K562 (cell line): ENCODE measurements around the gene TRUB2. TPM values are rescaled to one million over a fixed set of nuclear protein-coding genes. Genes with fewer than 3 reads are reported as not detected.

Source experiments
- ETS2 ChIP-seq: IDR thresholded peaks from 2 replicates; pipeline ENCODE4 v1.6.1; 2016; ENCODE audit warnings: borderline replicate concordance, missing genetic modification characterization, mild to moderate bottlenecking, moderate library complexity, missing compliant biosample characterization; ENCODE audit not compliant: poor library complexity, severe bottlenecking
- ETV5 ChIP-seq: sonication (generic); formaldehyde crosslinking; IDR thresholded peaks from 2 replicates; pipeline ENCODE4 v1.4.0; 2020; ENCODE audit warnings: low read depth, mild to moderate bottlenecking, missing genetic modification reagents
- PTRF ChIP-seq: fragments of 450-650 bp; IDR thresholded peaks from 2 replicates; pipeline ENCODE4 v1.6.1; 2016; ENCODE audit warnings: mild to moderate bottlenecking, missing genetic modification characterization, missing compliant biosample characterization
- PTTG1 ChIP-seq: fragments of 450-650 bp; IDR thresholded peaks from 2 replicates; pipeline ENCODE4 v1.6.1; 2016; ENCODE audit warnings: low read depth, mild to moderate bottlenecking, missing genetic modification characterization, missing compliant biosample characterization
- RBM15 ChIP-seq: fragments of 200-400 bp; formaldehyde crosslinking; IDR thresholded peaks from 2 replicates; pipeline ENCODE4 v1.6.1; 2018; ENCODE audit warnings: mild to moderate bottlenecking, low read length, moderate library complexity; ENCODE audit not compliant: insufficient read depth
- SP2 ChIP-seq: IDR thresholded peaks from 2 replicates; pipeline ENCODE4 v1.6.1; 2011; ENCODE audit warnings: mild to moderate bottlenecking, low read depth, low read length, moderate library complexity; ENCODE audit not compliant: poor library complexity, severe bottlenecking; ENCODE audit errors: extremely low read depth
- SREBF2 ChIP-seq: sonication (generic); formaldehyde crosslinking; IDR thresholded peaks from 2 replicates; pipeline ENCODE4 v1.4.0; 2020; ENCODE audit warnings: mild to moderate bottlenecking, missing genetic modification reagents
- ZBTB7A ChIP-seq: IDR thresholded peaks from 2 replicates; pipeline ENCODE4 v1.6.1; 2011; ENCODE audit warnings: low read depth, mild to moderate bottlenecking, low read length, moderate library complexity, borderline replicate concordance; ENCODE audit not compliant: control insufficient read depth
- ZNF384 ChIP-seq: IDR thresholded peaks from 2 replicates; pipeline ENCODE4 v1.6.1; 2012; ENCODE audit warnings: low read depth, low read length, improper control_type of control experiment
- ZNF668 ChIP-seq: fragments of 250-450 bp; sonication (Bioruptor Pico); IDR thresholded peaks from 2 replicates; pipeline ENCODE4 v1.8.0; 2022; ENCODE audit warnings: mild to moderate bottlenecking, inconsistent platforms
- polyA plus RNA-seq, 8 experiments: library from polyadenylated mRNA; depleted of rRNA in 4 of 8; stranded (reverse) in 5 of 8; unstranded in 3 of 8; fragments of >200 nt; fragmentation: Nextera tagmentation in 2 of 8; fragmentation: Illumina TruSeq in 1 of 8; extraction: Ambion mirVana in 2 of 8; extraction: Trizol in 1 of 8; gene quantifications; 2 replicates each; pipeline versions ENCODE4 v1.2.1 to v1.2.3, GENCODE V29; 2011 to 2014; ENCODE audit warnings: inconsistent platforms in 1 of 8, missing spikeins in 1 of 8
- total RNA-seq, 7 experiments: library from RNA; depleted of rRNA in 6 of 7; stranded (reverse); fragments of >200 nt in 6 of 7; fragmentation: Illumina TruSeq in 2 of 7; extraction: Trizol in 2 of 7; gene quantifications; 2 replicates each; pipeline versions ENCODE4 v1.2.1 to v1.2.3, GENCODE V29; 2011 to 2021; ENCODE audit warnings: low replicate concordance in 1 of 7
- TF ChIP-seq, protein P1 (sequence below): sonication (generic); formaldehyde crosslinking; IDR thresholded peaks from 2 replicates; pipeline ENCODE4 v1.8.0; 2022; ENCODE audit warnings: missing genetic modification reagents, mild to moderate bottlenecking, borderline replicate concordance
- TF ChIP-seq, protein P2 (sequence below): IDR thresholded peaks from 2 replicates; pipeline ENCODE4 v1.6.1; 2011; ENCODE audit not compliant: insufficient read length; ENCODE audit errors: extremely low read depth
- TF ChIP-seq, protein P3 (sequence below), 2 experiments: IDR thresholded peaks; 2 replicates each; pipeline ENCODE4 v1.6.1; 2012; ENCODE audit warnings: improper control_type of control experiment in 2 of 2, low read depth in 2 of 2, low read length in 2 of 2, borderline replicate concordance in 1 of 2
- TF ChIP-seq, protein P4 (sequence below): IDR thresholded peaks from 3 replicates; pipeline ENCODE4 v1.6.1; 2011; ENCODE audit warnings: borderline replicate concordance, mild to moderate bottlenecking; ENCODE audit not compliant: insufficient read length, insufficient read depth
- TF ChIP-seq, protein P5 (sequence below): fragments of 450-650 bp; formaldehyde crosslinking; conservative IDR thresholded peaks from 2 replicates; pipeline ENCODE4 v1.4.0; 2022; ENCODE audit warnings: mild to moderate bottlenecking, missing genetic modification characterization

The TRUB2 gene
- total and polyA plus RNA-seq, 9 of the 15 experiments (the other 6 are each of a cell fraction or from before 2014, with no cell fraction given), result 9.3 to 110 (median 63.0) TPM

DNA sequence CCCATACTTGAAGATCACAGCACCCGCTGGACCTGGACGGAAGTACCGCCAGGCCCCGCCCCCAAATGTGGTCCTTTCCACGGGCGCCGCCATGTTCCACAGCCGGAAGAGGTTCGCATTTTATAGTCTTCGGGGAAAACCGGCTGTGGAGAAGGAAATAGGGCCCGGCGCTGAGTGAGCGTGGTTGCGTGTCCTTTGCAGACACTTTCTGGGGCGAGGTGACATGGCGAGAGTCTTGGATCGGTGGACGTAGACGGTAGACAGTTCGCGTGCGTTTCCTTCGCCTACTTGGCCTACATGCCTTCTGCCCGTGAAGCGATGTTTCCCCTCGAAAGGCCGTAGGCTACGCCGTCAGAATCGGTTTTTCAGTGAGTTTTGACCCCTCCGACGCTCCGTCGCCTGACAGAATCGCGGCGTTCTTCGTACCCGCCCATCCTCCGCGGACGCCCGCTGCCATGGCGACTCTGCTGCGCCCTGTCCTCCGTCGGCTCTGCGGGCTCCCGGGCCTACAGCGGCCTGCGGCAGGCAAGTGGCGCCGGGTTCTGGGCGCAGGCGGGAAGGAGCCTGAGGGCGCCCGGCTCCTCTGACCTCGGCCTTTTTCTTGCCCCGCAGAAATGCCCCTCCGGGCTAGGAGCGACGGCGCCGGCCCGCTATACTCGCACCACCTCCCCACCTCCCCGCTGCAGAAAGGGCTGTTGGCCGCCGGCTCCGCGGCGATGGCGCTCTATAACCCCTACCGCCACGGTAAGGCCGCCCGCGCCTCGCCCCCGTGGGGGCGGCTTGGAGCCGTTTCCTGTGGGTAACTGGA is at the start of gene TRUB2, which contains the start of gene COQ4 (continued):
- TF ChIP-seq PTTG1 (tag) (no peak), RBM15 (0 out of 2 replicates have a peak, but pooled peaks have one; percentile 68), ETS2 (peak; percentile 70), SP2 (peak; percentile 24), ZNF384 (0 out of 2 replicates have a peak, but pooled peaks have one; percentile 2), ZBTB7A (no peak), ZNF668 (CRISPR knock-in tag) (no peak), SREBF2 (CRISPR knock-in tag) (no peak), ETV5 (no peak), PTRF (no peak)
- TF ChIP-seq, protein P1, sequence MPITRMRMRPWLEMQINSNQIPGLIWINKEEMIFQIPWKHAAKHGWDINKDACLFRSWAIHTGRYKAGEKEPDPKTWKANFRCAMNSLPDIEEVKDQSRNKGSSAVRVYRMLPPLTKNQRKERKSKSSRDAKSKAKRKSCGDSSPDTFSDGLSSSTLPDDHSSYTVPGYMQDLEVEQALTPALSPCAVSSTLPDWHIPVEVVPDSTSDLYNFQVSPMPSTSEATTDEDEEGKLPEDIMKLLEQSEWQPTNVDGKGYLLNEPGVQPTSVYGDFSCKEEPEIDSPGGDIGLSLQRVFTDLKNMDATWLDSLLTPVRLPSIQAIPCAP (CRISPR knock-in tag), result no peak
- TF ChIP-seq, protein P2, sequence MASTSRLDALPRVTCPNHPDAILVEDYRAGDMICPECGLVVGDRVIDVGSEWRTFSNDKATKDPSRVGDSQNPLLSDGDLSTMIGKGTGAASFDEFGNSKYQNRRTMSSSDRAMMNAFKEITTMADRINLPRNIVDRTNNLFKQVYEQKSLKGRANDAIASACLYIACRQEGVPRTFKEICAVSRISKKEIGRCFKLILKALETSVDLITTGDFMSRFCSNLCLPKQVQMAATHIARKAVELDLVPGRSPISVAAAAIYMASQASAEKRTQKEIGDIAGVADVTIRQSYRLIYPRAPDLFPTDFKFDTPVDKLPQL, result no peak
- TF ChIP-seq, protein P3, sequence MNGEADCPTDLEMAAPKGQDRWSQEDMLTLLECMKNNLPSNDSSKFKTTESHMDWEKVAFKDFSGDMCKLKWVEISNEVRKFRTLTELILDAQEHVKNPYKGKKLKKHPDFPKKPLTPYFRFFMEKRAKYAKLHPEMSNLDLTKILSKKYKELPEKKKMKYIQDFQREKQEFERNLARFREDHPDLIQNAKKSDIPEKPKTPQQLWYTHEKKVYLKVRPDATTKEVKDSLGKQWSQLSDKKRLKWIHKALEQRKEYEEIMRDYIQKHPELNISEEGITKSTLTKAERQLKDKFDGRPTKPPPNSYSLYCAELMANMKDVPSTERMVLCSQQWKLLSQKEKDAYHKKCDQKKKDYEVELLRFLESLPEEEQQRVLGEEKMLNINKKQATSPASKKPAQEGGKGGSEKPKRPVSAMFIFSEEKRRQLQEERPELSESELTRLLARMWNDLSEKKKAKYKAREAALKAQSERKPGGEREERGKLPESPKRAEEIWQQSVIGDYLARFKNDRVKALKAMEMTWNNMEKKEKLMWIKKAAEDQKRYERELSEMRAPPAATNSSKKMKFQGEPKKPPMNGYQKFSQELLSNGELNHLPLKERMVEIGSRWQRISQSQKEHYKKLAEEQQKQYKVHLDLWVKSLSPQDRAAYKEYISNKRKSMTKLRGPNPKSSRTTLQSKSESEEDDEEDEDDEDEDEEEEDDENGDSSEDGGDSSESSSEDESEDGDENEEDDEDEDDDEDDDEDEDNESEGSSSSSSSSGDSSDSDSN (IDR thresholded peaks at IDR 0.05; ENCODE audit: borderline replicate concordance in 1 of 2, low read depth in 2 of 2, low read length in 2 of 2), result peak; percentile 96 to 98; a peak in 3 of 4 replicates
- TF ChIP-seq, protein P4, sequence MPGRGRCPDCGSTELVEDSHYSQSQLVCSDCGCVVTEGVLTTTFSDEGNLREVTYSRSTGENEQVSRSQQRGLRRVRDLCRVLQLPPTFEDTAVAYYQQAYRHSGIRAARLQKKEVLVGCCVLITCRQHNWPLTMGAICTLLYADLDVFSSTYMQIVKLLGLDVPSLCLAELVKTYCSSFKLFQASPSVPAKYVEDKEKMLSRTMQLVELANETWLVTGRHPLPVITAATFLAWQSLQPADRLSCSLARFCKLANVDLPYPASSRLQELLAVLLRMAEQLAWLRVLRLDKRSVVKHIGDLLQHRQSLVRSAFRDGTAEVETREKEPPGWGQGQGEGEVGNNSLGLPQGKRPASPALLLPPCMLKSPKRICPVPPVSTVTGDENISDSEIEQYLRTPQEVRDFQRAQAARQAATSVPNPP, result no peak
- TF ChIP-seq, protein P5, sequence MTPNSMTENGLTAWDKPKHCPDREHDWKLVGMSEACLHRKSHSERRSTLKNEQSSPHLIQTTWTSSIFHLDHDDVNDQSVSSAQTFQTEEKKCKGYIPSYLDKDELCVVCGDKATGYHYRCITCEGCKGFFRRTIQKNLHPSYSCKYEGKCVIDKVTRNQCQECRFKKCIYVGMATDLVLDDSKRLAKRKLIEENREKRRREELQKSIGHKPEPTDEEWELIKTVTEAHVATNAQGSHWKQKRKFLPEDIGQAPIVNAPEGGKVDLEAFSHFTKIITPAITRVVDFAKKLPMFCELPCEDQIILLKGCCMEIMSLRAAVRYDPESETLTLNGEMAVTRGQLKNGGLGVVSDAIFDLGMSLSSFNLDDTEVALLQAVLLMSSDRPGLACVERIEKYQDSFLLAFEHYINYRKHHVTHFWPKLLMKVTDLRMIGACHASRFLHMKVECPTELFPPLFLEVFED (CRISPR knock-in tag), result peak; percentile 91
